GM19043 (cell line): ENCODE measurements around the gene FZR1.
"Not testable (repeated sequence)": the region's sequence is repeated elsewhere in the genome, so short reads cannot be mapped to it uniquely, and the experiment has no call there.

Experiments used
- ATAC-seq: cut with Tn5 transposase; IDR thresholded peaks from one replicate; pipeline ENCODE4 v1.9.1; 2021; ENCODE audit warnings: low read depth; ENCODE audit not compliant: unreplicated experiment

The FZR1 gene

DNA sequence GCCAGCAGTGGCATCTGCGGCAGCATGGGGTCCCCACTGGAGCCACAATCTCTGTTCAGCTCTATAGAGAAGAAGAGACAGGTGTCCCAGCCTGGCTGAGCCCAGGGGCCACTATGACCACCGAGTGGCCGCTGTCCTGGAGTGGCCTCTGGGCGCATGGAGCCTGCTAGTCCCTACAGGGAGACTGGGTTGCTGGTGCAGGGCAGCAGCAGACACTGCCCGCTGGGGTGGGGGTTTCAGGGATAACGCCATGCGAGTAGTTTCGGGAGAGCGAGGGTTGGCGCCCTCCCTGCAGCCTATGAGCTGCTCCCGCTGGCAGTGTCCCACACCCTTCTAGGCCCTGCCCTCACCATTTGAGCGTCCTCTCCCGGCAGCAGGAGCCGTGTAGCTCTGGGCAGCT is 22.0 kb downstream of the FZR1 start:
- no peak for ATAC-seq

DNA sequence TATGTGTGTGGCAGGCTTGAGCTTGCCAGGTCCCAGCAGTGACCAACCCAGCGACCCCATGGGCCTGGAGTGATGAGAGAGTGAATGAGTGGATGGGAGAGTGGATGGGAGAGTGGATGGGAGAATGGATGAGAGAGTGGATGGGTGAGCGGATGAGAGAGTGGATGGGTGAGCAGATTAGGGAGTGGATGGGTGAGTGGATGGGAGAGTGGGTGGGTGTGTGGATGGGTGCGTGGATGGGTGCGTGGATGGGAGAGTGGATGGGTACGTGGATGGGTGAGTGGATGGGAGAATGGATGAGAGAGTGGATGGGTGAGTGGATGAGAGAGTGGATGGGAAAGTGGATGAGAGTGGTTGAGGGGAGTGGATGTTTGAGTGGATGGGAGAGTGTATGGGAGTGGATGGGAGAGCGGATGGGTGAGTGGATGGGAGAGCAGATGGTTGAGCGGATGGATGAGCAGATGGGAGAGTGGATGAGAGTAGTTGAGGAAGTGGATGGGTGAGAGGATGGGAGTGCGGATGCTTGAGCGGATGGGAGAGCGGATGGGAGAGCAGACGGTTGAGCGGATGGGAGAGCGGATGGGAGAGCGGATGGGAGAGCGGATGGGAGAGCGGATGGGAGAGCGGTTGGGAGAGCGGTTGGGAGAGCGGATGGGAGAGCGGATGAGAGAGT is 22.6 kb downstream of the FZR1 start:
- no peak for ATAC-seq

DNA sequence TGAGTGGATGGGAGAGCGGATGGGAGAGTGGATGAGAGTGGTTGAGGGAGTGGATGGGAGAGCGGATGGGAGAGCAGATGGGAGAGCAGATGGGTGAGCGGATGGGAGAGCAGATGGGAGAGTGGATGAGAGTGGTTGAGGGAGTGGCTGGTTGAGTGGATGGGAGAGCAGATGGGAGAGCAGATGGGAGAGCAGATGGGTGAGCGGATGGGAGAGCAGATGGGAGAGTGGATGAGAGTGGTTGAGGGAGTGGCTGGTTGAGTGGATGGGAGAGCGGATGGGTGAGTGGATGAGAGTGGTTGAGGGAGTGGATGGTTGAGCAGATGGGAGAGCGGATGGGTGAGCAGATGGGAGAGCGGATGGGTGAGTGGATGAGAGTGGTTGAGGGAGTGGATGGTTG is 23.2 kb downstream of the FZR1 start:
- ATAC-seq, result not testable (repeated sequence)

DNA sequence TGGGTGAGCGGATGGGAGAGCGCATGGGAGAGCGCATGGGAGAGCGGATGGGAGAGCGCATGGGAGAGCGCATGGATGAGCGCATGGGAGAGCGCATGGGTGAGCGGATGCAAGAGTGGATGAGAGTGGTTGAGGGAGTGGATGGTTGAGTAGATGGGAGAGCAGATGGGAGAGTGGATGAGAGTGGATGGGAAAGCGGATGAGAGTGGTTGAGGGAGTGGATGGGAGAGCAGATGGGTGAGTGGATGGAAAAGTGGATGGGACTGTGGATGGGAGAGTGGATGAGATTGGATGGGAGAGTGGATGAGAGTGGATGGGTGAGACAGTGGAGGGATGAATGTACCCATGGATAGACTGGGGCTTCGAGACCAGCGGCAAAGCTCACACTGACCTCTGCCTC is 24.3 kb downstream of the FZR1 start:
- no peak for ATAC-seq

- ATAC-seq, result no peak
Measured at GRCh38 chr19:3531716-3532115, 25.6 kb downstream of the FZR1 start.

DNA sequence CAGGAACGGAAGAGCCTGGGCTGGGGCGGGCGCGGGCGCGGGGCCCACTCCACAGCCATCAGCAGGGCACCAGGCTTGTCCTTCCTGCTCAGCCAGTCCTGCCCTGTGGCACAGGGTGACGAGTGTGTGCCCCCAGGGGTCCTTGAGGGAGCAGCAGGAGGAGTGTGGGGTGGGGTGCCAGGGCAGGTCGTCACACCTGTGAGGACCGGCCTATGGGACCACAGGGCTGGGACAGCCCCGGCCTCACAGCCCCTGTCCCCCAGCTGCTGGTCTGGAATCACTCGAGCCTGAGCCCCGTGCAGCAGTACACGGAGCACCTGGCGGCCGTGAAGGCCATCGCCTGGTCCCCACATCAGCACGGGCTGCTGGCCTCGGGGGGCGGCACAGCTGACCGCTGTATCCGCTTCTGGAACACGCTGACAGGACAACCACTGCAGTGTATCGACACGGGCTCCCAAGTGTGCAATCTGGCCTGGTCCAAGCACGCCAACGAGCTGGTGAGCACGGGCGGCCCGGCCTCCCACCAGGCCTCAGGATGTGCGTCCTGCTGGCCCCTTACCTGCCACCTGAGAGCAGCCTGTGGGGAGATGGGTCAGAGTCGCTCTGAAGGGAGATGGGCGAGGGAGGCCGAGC is 26.2 kb downstream of the FZR1 start:
- ATAC-seq, result no peak

GRCh38 chr19:3533033-3533432 is 26.9 kb downstream of the FZR1 start:
- ATAC-seq, result no peak

DNA sequence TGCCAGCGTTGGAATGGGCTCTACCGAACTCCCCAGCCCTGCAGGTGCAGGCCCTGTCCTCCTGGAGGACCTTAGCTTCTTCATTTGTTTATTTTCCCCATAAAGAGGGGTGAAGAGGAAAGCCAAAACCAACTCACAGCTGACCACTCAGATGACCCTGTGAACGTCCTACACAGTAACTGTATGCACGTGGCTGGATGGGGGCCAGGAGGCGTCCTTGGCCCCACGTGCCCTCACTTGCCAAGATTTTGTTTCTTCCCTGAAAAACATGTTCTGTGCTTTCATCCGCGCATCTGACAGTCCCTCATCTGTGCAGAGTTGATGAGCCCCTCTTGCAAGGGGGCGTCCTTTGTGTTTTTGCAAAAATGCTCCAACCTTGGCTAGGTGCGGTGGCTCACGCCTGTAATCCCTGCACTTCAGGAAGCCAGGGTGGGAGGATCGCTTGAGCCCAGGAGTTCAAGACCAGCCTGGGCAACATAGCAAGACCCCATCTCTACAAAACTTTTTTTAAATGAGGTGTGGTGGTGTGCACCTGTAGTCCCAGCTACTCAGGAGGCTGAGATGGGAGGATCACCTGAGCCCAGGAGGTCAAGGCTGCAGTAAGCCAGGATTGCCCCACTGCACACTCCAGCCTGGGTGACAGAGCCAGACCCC is 27.6 kb downstream of the FZR1 start:
- no peak for ATAC-seq

- no peak for ATAC-seq
Measured at GRCh38 chr19:3534375-3535234, 28.5 kb downstream of the FZR1 start.

DNA sequence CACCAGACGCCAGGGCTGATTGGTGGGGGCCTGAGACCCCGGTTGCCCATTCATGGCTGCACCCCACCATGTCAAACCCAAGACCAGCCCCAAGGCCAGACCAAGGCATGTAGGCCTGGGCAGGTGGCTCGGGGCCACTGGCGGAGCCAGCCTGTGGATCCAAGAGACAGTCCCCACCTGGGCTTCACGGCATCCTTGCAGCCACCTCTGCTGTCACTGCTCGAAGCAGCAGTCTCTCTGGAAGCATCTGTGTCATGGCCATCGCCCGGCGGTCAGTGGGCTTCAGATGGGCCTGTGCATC is 29.1 kb downstream of the FZR1 start:
- ATAC-seq, result no peak

- ATAC-seq, result no peak
Measured at GRCh38 chr19:3535563-3535965, 29.5 kb downstream of the FZR1 start.

DNA sequence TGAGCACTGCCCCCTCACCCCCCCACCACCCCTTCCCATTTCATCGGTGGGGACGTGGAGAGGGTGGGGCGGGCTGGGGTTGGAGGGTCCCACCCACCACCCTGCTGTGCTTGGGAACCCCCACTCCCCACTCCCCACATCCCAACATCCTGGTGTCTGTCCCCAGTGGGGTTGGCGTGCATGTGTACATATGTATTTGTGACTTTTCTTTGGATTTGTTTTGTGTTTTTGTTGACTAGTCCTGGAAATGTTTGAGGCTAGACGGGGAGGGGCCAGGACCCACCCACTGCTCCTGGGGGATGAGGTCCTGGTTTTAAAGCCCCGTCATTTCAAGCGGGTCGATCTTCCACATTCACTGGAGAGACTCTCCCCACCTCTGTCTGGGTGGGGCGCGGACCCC is 29.9 kb downstream of the FZR1 start:
- ATAC-seq, result no peak

GRCh38 chr19:3536429-3537100 is 30.5 kb downstream of the FZR1 start:
- ATAC-seq, result no peak

- ATAC-seq, result no peak
Measured at GRCh38 chr19:3537101-3537437, 31.0 kb downstream of the FZR1 start.

DNA sequence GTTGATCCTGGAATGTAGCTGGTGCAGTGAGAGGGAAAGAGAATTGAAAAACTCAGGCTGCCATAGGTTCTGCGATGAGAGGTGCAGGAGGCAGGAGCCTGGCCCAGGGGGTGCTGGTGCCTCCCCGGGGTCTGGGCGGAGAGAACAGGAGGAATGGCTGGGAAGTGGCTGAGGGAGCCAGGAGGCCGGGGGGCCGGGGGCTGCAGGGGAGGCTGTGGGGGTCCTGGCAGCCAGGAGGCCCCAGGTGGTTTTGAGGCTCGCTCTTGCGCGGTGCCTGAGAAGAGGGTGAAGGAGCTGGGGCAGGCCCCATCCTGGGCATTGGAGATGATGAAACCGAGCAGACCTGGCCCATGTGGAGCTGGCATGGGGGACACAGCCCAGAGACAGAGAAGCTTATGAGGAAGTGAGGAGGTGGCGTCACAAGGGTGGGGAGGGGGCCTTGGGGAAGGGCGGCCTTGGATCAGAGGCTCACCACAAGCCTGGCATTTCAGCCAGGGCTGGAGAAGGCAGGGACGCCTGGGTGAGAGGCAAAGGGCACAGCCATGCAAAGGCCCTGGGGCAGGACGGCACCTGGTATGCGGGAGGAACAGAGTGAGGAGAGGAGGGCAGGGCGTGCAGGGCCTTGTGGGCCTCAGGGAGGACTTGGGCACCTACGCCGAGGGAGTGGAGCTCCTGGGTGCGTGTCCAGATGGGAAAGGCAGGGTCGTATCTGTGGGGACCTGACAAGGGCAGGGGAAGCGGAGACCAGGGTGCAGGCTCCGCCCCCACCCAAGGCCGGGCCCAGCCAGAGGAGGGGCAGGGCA is 31.5 kb downstream of the FZR1 start:
- ATAC-seq, result no peak

GRCh38 chr19:3538258-3538929 is 32.3 kb downstream of the FZR1 start:
- no peak for ATAC-seq

DNA sequence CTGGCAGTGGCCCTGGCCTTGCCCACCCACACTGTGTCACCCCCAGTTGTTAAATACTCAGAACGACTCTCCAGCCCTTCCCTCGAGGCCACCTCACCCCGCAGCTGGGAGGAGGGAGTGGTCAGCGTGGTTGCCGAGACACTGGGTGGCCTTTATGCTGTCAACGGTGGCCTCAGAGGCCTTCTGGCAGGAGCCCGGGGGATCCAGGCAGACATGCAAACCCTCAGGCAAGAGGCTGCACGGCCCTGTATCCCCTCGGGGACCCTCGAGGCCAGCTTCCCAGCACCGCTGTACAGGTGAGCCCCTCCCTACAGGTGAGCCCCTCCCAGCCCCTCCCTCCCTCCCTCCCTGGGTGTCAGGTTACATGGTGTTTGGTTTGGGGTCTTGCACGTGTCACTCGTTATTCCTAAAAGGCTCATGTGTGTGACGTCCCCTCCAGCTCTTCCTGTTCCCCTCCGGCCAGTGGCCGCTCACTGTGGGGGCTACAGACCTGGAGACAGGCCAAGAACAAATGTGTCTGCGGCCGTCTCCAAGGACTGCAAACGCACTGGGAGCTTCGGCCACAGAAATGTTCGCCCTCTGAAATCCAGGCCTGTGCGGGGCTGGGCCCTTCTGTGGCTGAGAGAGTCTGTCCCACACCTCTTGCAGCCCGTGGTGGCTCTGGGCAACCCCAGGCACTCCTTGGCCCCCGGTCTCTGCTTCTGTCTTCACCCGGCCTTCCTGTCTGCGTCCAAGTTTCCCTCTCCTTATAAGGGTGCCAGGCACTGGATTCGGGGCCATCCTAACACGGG is 33.0 kb downstream of the FZR1 start, which contains the start of gene TEKTIP1:
Gene TEKTIP1 (plus strand): TSS at position 210 of the 791 bp plus-strand sequence. CDS start 4 bp downstream, at position 214.
- no peak for ATAC-seq

GRCh38 chr19:3539756-3540118 is 33.6 kb downstream of the FZR1 start:
- ATAC-seq, result no peak
